Endothelial cell (in vitro differentiated cells): ENCODE data around the gene C1orf21. TPM values are rescaled to one million over a fixed set of nuclear protein-coding genes. Genes with fewer than 3 reads are reported as not detected.

Experiments used
- DNase-seq: peaks from one replicate; pipeline ENCODE4 v3.0.0; 2021; ENCODE audit warnings: low spot score
- H3K27ac Mint-ChIP-seq: one replicate; pipeline ENCODE4 v1.8.0; 2021; ENCODE audit warnings: mixed read lengths, inconsistent platforms; ENCODE audit not compliant: unreplicated experiment
- H3K27me3 Mint-ChIP-seq: one replicate; pipeline ENCODE4 v1.8.0; 2021; ENCODE audit warnings: mild to moderate bottlenecking, moderate library complexity, mixed read lengths, inconsistent platforms; ENCODE audit not compliant: unreplicated experiment
- H3K36me3 Mint-ChIP-seq: one replicate; pipeline ENCODE4 v1.8.0; 2021; ENCODE audit warnings: mild to moderate bottlenecking, low read depth, mixed read lengths, inconsistent platforms; ENCODE audit not compliant: unreplicated experiment
- H3K4me1 Mint-ChIP-seq: one replicate; pipeline ENCODE4 v1.8.0; 2021; ENCODE audit warnings: mild to moderate bottlenecking, mixed read lengths, inconsistent platforms; ENCODE audit not compliant: unreplicated experiment
- H3K4me3 Mint-ChIP-seq: one replicate; pipeline ENCODE4 v1.8.0; 2021; ENCODE audit warnings: mild to moderate bottlenecking, mixed read lengths, inconsistent platforms; ENCODE audit not compliant: unreplicated experiment
- H3K9me3 Mint-ChIP-seq: one replicate; pipeline ENCODE4 v1.8.0; 2021; ENCODE audit warnings: mixed read lengths, inconsistent platforms; ENCODE audit not compliant: unreplicated experiment
- CTCF ChIP-seq: fragments of 200-600 bp; sonication (generic); IDR thresholded peaks from one replicate; pipeline ENCODE4 v1.5.0; 2021; ENCODE audit warnings: antibody characterized with exemption; ENCODE audit not compliant: unreplicated experiment
- total RNA-seq: library from RNA; stranded (reverse); fragmentation: NEBNext Ultra II Directional; extraction: Animal tissue kit (Norgen Biotek cat#: 25700); gene quantifications from one replicate; pipeline ENCODE4 v1.2.1, GENCODE V29; 2021; ENCODE audit not compliant: unreplicated experiment

Gene C1orf21
- total RNA-seq, 1 donor from 2014 or later, result 7.5 TPM

GRCh38 chr1:184531296-184531695, 144.5 kb downstream of the C1orf21 start:
- Mint-ChIP-seq H3K27ac (no peak overlapping the region), H3K4me1 (peaks cover 3% of the 10 kb centered on the region), H3K27me3 (peaks cover 2% of the 10 kb centered on the region), H3K36me3 (no peaks in the 10 kb centered on the region), H3K4me3 (no peak overlapping the region), H3K9me3 (no peaks in the 10 kb centered on the region)
- DNase-seq, result no peak
- no peak for TF ChIP-seq CTCF

- Mint-ChIP-seq H3K27me3 (peaks cover 2% of the 10 kb centered on the region), H3K9me3 (no peaks in the 10 kb centered on the region), H3K36me3 (no peaks in the 10 kb centered on the region), H3K4me1 (peaks cover 3% of the 10 kb centered on the region), H3K27ac (no peak overlapping the region), H3K4me3 (no peak overlapping the region)
- TF ChIP-seq CTCF, result no peak
- DNase-seq, result no peak
These were observed 145.4 kb downstream of the C1orf21 start for GRCh38 chr1:184532199-184532598.

GRCh38 chr1:184533049-184533448, 146.2 kb downstream of the C1orf21 start:
- Mint-ChIP-seq H3K27ac (no peak overlapping the region), H3K36me3 (no peaks in the 10 kb centered on the region), H3K4me3 (no peak overlapping the region), H3K27me3 (peaks cover 2% of the 10 kb centered on the region), H3K9me3 (no peaks in the 10 kb centered on the region), H3K4me1 (peaks cover 3% of the 10 kb centered on the region)
- DNase-seq, result no peak
- no peak for TF ChIP-seq CTCF

GRCh38 chr1:184533915-184534314, 147.1 kb downstream of the C1orf21 start:
- H3K4me3 Mint-ChIP-seq, result no peak overlapping the region

GRCh38 chr1:184534690-184535089, 147.9 kb downstream of the C1orf21 start:
- no peaks in the 10 kb centered on the region for H3K36me3 Mint-ChIP-seq

More at GRCh38 chr1:184533915-184534314, 147.1 kb downstream of the C1orf21 start:
- Mint-ChIP-seq H3K4me1 (peaks cover 3% of the 10 kb centered on the region), H3K36me3 (no peaks in the 10 kb centered on the region), H3K27ac (no peak overlapping the region), H3K9me3 (no peaks in the 10 kb centered on the region), H3K27me3 (peaks cover 2% of the 10 kb centered on the region)
- DNase-seq, result no peak
- no peak for TF ChIP-seq CTCF

More at GRCh38 chr1:184534690-184535089, 147.9 kb downstream of the C1orf21 start:
- TF ChIP-seq CTCF, result no peak
- peaks cover 2% of the 10 kb centered on the region for H3K27me3 Mint-ChIP-seq
- no peak for DNase-seq
- H3K27ac Mint-ChIP-seq, result no peak overlapping the region
- no peaks in the 10 kb centered on the region for H3K9me3 Mint-ChIP-seq
- H3K4me1 Mint-ChIP-seq, result peaks cover 3% of the 10 kb centered on the region
- H3K4me3 Mint-ChIP-seq, result no peak overlapping the region
